ENCODE data around the gene PCK1. TPM values are rescaled to one million over a fixed set of nuclear protein-coding genes. Genes with fewer than 3 reads are reported as not detected.

PCK1 gene
- total RNA-seq, 1 donor from 2014 or later = 27.0 TPM

DNA sequence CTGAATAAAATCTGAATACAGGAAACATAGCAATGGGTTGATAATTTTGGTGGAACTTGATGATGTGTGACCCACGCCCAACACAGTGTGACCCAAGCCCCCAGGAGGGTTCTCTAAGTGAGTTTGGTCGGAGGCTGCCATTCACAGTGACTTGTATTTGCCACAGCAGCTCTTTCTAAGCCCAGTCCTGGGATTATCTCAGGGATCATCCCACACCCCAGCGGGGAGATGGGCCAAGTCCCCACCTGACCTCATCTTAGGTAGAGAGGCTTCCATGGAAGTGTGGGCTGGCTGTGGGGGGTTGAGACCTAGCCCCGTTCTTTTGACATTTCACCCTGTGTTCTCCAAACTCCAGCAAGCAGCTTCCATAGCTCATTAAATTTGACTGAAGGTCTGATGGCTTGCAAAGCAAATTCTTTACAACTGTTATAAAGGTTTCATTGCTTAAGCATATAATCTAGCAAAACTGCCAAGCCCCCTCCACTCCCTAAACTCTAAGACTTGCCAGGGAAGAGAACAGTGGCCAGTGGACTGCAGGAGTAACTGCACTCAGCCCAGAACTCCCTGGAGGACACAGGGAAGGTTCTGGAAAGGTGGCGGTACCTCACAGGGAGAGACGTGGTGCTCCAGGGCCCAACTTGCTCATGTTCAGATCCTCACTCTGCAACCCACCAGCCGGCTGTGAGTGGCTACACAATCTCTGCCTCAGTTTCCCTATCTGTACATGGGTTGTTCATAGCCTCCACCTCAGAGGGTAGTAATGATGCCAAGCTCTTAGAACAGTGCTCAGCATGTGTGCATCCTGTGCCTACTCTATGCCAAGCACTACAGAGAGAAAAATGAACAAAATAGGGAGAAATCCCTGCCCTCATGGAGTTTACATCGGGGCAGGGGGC lies 1.0 kb upstream of the PCK1 start:
- DNase-seq (ENCODE audit: low spot score) = no peak

- DNase-seq (ENCODE audit: low spot score) = no peak
Observed at GRCh38 chr20:57561356-57562279, 708 bp downstream of the PCK1 start.

GRCh38 chr20:57562541-57563465 lies 1.9 kb downstream of the PCK1 start:
- no peak for DNase-seq (ENCODE audit: low spot score)

GRCh38 chr20:57563522-57563921 lies 2.6 kb downstream of the PCK1 start:
- no peak for DNase-seq (ENCODE audit: low spot score)

DNA sequence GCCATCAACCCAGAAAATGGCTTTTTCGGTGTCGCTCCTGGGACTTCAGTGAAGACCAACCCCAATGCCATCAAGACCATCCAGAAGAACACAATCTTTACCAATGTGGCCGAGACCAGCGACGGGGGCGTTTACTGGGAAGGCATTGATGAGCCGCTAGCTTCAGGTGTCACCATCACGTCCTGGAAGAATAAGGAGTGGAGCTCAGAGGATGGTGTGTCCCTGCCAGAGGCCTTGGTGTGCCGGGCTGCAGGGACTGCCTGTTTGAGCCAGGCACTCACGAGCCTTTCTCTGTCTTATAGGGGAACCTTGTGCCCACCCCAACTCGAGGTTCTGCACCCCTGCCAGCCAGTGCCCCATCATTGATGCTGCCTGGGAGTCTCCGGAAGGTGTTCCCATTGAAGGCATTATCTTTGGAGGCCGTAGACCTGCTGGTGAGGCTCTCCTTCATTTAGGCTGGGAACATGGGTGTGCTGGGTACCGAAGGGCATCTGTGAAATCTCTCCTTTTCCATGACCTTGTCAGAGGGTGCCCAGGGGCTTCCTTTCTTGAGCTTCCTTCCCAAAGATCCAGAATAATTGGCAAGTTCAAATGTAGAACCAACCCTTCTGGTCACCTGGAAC lies 3.4 kb downstream of the PCK1 start:
- DNase-seq (ENCODE audit: low spot score) = no peak

DNA sequence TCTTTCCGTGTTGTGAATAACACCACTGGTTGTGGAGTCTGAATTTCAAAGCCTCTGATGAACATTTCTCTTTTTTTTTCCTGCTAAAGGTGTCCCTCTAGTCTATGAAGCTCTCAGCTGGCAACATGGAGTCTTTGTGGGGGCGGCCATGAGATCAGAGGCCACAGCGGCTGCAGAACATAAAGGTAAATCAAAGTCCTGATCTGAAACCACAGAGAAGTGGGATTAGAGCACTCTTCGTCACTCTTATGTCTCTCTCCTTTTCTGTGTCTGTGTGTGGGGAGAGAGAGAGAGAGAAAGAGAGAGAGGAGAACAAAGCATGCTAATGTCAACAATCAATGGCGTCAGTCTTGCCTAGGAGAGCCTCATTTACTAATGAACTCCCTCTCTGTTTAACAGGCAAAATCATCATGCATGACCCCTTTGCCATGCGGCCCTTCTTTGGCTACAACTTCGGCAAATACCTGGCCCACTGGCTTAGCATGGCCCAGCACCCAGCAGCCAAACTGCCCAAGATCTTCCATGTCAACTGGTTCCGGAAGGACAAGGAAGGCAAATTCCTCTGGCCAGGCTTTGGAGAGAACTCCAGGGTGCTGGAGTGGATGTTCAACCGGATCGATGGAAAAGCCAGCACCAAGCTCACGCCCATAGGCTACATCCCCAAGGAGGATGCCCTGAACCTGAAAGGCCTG lies 4.2 kb downstream of the PCK1 start:
- DNase-seq (ENCODE audit: low spot score) = no peak

- no peak for DNase-seq (ENCODE audit: low spot score)
Observed at GRCh38 chr20:57566399-57566798, 5.5 kb downstream of the PCK1 start.

- DNase-seq (ENCODE audit: low spot score) = no peak
Observed at GRCh38 chr20:57566803-57567459, 6.0 kb downstream of the PCK1 start.

DNA sequence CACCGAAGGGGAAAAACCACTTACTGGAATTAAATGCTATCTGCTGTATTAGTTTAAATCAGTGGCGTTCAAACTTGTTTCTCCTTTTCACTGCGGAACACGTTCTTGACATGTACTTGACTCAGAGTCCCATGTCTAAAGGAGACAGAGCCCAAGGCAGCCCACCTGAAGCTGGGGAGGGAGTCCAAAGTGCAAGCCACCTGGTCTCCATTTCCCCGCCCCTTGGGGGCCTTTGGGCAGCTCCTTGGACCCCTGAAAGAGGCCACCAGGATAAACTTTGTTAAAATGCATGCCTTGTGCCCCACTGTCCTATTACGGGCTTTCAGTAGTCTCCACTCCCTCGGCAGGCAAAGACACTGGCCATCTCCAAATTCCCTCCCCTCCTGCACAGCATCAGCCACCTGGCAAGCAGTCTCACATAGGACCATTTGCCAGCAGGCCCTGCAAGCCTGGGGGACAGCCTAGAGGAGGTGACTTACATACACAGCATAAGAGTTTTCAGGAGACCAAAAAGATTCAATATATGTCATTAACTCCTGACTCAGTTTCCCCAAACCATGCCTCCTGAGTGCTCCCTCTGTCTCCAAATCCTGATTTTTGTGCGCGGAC lies 6.7 kb downstream of the PCK1 start:
- DNase-seq (ENCODE audit: low spot score) = no peak

DNA sequence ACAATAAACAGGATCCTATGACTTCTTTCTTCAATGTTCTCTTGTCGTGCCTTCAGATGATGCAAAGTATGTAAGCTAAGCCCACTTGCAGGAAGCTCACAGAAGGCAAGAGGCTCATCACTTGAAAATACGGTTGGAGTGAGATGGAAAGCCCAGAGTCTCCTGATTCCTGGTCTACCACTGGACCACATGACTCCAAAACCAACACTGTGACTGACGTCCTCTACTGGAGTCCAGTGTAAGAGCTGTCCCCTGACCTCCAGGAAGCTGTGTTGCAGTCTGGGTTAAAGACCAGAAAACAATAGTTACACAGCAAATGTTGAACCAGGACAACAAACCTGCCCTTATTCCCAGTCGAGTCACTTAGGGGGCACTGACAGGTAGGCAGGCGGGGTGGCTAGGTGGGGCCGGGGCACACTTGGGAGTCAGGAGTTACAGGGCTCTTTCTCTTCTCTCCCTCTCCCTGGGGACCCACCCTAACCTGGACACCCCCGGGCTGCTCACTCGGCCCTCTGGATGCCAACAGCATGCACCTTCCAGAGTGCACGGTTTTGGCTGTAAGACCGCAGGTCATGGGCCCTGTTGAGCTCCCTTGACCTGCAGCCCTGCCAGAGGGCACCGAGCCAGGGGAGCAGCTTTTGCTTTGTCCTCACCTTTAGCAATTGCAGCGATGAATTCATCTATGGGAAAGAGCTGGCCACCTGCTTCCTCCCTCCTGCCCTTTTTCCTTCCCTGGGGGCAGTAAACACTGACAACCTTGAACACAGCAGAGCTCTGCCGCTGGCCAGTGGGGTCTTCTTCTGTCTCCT lies 7.4 kb downstream of the PCK1 start:
- no peak for DNase-seq (ENCODE audit: low spot score)

- no peak for DNase-seq (ENCODE audit: low spot score)
Observed at GRCh38 chr20:57568960-57569359, 8.1 kb downstream of the PCK1 start.

DNA sequence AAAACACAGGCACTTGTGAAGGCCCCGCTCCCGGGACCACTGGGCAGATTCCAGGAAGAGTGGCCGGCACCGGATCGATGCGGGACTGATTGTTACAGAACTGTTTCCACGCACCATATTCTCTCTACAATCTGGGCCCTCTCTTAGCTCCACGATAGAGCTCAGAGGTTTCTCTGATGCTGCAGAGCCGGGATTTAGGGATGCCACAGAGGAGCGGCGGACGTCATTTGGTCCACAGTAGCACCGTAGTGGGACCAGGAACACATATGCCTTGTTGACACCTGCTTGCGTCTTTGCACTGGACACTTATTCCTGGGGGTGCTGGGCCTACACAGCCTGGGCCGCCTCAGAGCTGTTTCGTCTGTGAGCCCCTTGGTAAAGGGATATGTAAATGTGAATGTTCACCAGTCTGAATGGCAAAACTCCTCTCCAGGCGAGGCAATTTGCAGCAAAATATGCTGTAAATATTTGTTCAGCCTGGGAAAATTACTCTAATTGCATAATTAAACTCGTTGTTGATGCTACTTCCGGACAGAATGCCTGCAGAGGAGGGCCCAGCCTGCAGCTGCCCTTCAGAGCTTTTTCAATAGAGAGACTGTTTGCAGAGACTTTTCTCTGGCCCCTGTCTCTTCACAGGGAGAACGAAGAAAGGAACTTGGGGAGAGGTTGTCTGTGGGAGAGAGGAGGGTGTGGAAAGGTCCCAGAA lies 9.4 kb downstream of the PCK1 start:
- DNase-seq (ENCODE audit: low spot score) = no peak

DNA sequence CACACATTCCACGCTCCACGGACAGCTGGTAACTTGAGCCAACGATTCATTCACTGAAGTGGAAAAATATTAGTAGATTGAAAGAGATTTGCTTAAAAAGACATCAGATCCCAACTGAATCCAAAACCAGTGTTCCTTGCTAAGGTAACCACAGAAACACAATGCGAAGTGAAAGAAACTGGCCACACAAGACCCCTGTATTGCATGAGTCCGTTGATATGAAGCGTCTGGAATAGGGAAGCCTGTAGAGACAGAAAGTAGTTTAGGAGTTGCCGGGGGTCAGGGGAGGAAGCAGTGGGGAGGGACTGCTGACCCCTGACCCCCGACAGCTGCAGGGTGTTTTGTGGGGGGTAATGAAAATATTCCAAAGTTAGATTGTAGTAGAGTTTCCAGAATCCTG lies 10.0 kb downstream of the PCK1 start:
- DNase-seq (ENCODE audit: low spot score) = no peak

DNA sequence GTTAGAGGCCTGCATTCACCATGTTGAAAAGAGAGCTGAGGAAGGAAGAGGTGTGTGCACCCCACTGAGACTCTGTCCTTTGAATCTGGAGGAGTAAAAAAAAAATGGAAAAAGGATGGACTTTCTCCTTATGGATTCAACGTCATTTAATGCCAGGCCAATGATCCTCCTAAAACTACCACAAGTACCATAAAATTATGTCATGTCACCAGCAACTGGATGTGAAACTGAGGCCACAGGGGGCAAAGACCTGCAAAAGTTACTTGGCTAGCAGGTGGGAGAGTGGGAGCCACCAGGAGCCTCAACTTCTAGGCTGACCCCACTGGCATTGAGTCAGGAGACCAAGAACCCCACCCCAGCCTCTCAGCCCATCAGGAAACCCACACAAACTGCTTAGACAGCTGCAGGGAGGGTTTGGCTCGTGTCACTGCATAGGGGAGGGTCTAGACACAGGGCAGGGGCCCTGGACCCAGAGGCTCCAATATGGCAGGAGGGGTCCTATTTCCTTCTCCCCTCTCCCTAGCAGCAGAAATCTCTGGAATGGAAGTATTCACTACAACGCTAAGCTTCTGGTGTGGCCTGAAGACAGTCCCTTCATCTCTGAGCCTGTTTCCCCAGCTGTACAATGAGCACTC lies 11.0 kb downstream of the PCK1 start:
- no peak for DNase-seq (ENCODE audit: low spot score)

GRCh38 chr20:57573242-57573641 lies 12.3 kb downstream of the PCK1 start:
- DNase-seq (ENCODE audit: low spot score) = no peak

DNA sequence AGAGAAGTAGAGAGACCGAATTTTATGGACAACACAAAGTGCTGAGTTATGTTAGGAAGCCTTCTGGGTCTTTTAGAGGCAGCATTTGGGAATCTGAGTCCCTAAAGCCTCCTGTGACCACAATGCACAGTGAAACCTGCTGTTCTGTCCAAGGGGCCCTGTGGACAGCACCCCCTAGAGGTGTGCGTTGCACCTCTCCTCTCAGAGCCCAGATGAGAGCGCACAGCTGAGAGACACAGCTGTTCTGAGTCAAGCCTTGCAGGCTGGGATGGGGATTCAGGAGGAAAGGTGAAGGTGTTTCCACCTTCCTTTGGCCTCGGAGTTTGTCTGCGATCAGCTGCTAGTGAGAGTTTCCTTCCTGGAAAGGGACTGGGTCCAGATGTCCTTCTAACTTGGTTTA lies 13.0 kb downstream of the PCK1 start:
- no peak for DNase-seq (ENCODE audit: low spot score)

DNA sequence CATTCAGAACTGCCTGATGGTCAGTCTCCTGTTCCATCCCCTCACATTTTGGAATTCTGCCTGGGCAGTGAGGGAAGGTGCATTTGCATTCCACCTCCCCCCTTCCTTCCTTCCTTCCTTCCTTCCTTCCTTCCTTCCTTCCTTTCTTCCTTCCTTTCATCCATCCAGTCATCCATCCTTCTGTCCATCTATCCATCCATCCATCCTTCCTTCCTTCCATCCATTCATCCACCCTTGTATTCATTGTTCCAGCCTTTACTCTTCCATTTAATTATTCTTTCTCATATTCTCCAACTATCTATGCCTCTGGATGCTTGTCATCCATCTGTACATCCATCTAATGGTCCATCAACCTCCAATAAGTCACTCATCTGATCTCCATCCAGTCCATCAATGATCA lies 14.0 kb downstream of the PCK1 start:
- no peak for DNase-seq (ENCODE audit: low spot score)

GRCh38 chr20:57576002-57576401 lies 15.1 kb downstream of the PCK1 start:
- no peak for DNase-seq (ENCODE audit: low spot score)
